Smooth muscle cell (in vitro differentiated cells): ENCODE measurements around the gene FERMT3. TPM values are rescaled to one million over a fixed set of nuclear protein-coding genes. Genes with fewer than 3 reads are reported as not detected.

ENCODE experiments used
- DNase-seq: peaks from one replicate; lab custom pipeline; 2025; ENCODE audit not compliant: unreplicated experiment; lab: John Stamatoyannopoulos, UW
- H2AFZ ChIP-seq: fragments of 200-600 bp; sonication (generic); 2 replicates; pipeline ENCODE4 v1.6.0; 2016; ENCODE audit warnings: antibody characterized with exemption, low read depth, mild to moderate bottlenecking
- H3F3A ChIP-seq: fragments of 200-600 bp; sonication (generic); 2 replicates; pipeline ENCODE4 v1.6.0; 2017; ENCODE audit warnings: antibody characterized with exemption, low read depth
- H3K27ac ChIP-seq: fragments of 200-600 bp; sonication (generic); 2 replicates; pipeline ENCODE4 v1.5.1; 2016; ENCODE audit warnings: low read depth, mild to moderate bottlenecking
- H3K27me3 ChIP-seq: fragments of 200-600 bp; sonication (generic); 2 replicates; pipeline ENCODE4 v1.6.1; 2016; ENCODE audit warnings: low read depth, mild to moderate bottlenecking
- H3K36me3 ChIP-seq: fragments of 200-600 bp; sonication (generic); 2 replicates; pipeline ENCODE4 v1.5.1; 2016; ENCODE audit warnings: low read depth
- H3K4me1 ChIP-seq: fragments of 200-600 bp; sonication (generic); 2 replicates; pipeline ENCODE4 v1.5.1; 2016; ENCODE audit warnings: low read depth
- H3K4me2 ChIP-seq: fragments of 200-600 bp; sonication (generic); 2 replicates; pipeline ENCODE4 v1.6.0; 2016; ENCODE audit warnings: mild to moderate bottlenecking
- H3K4me3 ChIP-seq: fragments of 200-600 bp; sonication (generic); 2 replicates; pipeline ENCODE4 v1.5.1; 2016; ENCODE audit warnings: mild to moderate bottlenecking
- H3K79me2 ChIP-seq: fragments of 200-600 bp; sonication (generic); 2 replicates; pipeline ENCODE4 v1.6.0; 2016; ENCODE audit warnings: low read depth, mild to moderate bottlenecking
- H3K9ac ChIP-seq: fragments of 200-600 bp; sonication (generic); 2 replicates; pipeline ENCODE4 v1.6.0; 2016; ENCODE audit warnings: low read depth
- H3K9me3 ChIP-seq: fragments of 200-600 bp; sonication (generic); replicated peaks from 2 replicates; pipeline ENCODE4 v1.5.1; 2016; ENCODE audit warnings: low read depth
- H4K20me1 ChIP-seq: fragments of 200-600 bp; sonication (generic); 2 replicates; pipeline ENCODE4 v1.6.0; 2016; ENCODE audit warnings: low read depth
- WGBS: methylation state at CpG from one replicate; pipeline ENCODE4 v1.1.7; 2016; ENCODE audit warnings: low lambda C conversion rate; 5-methylcytosine and 5-hydroxymethylcytosine counted together
- polyA plus RNA-seq: library from polyadenylated mRNA; unstranded; fragments of >200 nt; fragmentation: Nextera tagmentation; extraction: Ambion mirVana; gene quantifications from 2 replicates; pipeline ENCODE4 v1.2.1, GENCODE V29; 2016
- total RNA-seq: library from RNA; depleted of rRNA; stranded (reverse); fragments of >200 nt; gene quantifications from 2 replicates; pipeline ENCODE4 v1.2.3, GENCODE V29; 2014
- TF ChIP-seq, protein P1 (sequence below): fragments of 200-600 bp; sonication (generic); IDR thresholded peaks from 2 replicates; pipeline ENCODE4 v1.5.1; 2017; ENCODE audit warnings: borderline replicate concordance, mild to moderate bottlenecking, antibody characterized with exemption; ENCODE audit not compliant: insufficient read depth, poor library complexity, severe bottlenecking

Gene FERMT3
- total and polyA plus RNA-seq, 2 experiments from 2014 or later, result 1.2 to 3.7 TPM

DNA sequence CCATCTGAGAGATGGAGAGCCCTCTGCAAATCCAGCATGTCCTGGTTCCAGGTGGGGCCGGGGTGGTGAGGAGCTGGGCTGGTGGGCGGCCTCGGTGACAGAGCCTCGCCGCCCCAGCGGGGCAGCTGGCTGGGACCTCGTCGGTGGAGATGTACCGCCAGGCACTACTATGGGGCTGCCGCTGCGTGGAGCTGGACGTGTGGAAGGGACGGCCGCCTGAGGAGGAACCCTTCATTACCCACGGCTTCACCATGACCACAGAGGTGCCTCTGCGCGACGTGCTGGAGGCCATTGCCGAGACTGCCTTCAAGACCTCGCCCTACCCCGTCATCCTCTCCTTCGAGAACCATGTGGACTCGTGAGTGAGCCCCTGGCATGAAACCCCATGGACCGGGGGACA, 51.8 kb downstream of the FERMT3 start:
- Histone ChIP-seq H3K4me3 (no peak overlapping the region), H3K9me3 (no peaks in the 10 kb centered on the region), H3K4me1 (no peaks in the 10 kb centered on the region), H2AFZ (no peak overlapping the region), H3K9ac (no peak overlapping the region), H3K27ac (no peak overlapping the region), H3K79me2 (no peaks in the 10 kb centered on the region), H3F3A (no peaks in the 10 kb centered on the region), H3K4me2 (no peak overlapping the region), H4K20me1 (peaks cover 20% of the 10 kb centered on the region), H3K27me3 (no peaks in the 10 kb centered on the region), H3K36me3 (no peaks in the 10 kb centered on the region)
- TF ChIP-seq, protein P1, sequence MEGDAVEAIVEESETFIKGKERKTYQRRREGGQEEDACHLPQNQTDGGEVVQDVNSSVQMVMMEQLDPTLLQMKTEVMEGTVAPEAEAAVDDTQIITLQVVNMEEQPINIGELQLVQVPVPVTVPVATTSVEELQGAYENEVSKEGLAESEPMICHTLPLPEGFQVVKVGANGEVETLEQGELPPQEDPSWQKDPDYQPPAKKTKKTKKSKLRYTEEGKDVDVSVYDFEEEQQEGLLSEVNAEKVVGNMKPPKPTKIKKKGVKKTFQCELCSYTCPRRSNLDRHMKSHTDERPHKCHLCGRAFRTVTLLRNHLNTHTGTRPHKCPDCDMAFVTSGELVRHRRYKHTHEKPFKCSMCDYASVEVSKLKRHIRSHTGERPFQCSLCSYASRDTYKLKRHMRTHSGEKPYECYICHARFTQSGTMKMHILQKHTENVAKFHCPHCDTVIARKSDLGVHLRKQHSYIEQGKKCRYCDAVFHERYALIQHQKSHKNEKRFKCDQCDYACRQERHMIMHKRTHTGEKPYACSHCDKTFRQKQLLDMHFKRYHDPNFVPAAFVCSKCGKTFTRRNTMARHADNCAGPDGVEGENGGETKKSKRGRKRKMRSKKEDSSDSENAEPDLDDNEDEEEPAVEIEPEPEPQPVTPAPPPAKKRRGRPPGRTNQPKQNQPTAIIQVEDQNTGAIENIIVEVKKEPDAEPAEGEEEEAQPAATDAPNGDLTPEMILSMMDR, result no peak
- DNase-seq, result no peak
- 92% methylated on average over 21 of the region's 24 CpGs for WGBS

DNA sequence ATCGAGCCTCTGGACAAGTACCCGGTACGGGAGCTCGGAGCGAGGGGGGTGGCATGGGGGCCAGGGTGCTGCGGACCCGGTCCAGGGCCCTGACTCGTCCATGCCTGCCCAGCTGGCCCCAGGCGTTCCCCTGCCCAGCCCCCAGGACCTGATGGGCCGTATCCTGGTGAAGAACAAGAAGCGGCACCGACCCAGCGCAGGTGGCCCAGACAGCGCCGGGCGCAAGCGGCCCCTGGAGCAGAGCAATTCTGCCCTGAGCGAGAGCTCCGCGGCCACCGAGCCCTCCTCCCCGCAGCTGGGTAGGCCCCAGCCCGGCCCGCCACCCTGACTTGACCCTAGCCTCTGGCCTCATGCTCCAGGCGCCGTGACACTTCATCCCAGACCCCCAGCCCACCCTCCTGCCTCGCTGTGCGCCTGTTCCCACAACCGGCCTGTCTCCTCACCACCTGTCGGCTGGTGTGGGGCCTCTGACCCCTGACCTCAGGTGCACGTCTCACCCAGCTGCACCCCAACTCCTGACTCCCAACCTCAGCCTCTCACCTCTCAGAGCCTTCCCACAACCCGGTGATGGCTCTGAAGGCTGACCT, 52.5 kb downstream of the FERMT3 start:
- H3K27ac ChIP-seq, result no peak overlapping the region
- H3K27me3 ChIP-seq, result no peaks in the 10 kb centered on the region
- no peaks in the 10 kb centered on the region for H3K4me1 ChIP-seq
- H2AFZ ChIP-seq, result no peak overlapping the region
- H4K20me1 ChIP-seq, result peaks cover 13% of the 10 kb centered on the region
- TF ChIP-seq, protein P1, result no peak
- WGBS, result 96% methylated on average over 30 of the region's 32 CpGs
- no peak overlapping the region for H3K4me2 ChIP-seq
- no peak overlapping the region for H3K9ac ChIP-seq
- H3K79me2 ChIP-seq, result no peaks in the 10 kb centered on the region
- no peak overlapping the region for H3K4me3 ChIP-seq
- no peaks in the 10 kb centered on the region for H3K36me3 ChIP-seq
- no peak for DNase-seq
- no peaks in the 10 kb centered on the region for H3K9me3 ChIP-seq
- H3F3A ChIP-seq, result no peaks in the 10 kb centered on the region

DNA sequence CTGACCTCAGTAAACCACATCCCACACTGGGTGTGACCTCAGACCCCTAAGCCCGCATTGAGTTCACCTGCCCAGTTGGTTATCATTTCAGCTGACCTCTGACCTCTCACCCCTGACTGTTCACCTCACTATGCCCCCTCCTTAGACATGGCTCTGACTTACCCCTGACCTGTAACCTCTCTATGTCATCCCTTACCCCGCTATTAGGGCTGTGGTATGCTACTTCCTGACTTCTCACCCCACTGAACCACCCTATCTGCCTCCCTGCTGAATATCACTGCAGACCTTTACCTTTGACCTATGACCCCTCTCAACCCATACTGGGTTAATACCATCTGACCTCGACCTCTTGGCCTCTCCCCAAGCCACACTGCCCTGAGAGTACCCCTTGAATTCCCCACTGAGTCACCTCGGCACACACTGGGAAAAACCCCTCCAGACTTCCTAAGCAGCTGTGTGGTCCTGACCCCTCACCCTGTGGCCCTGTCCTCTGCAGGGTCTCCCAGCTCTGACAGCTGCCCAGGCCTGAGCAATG, 53.1 kb downstream of the FERMT3 start:
- Histone ChIP-seq H3K79me2 (no peaks in the 10 kb centered on the region), H3K9ac (no peak overlapping the region), H2AFZ (no peak overlapping the region), H3K36me3 (no peaks in the 10 kb centered on the region), H3F3A (no peaks in the 10 kb centered on the region), H3K4me2 (no peak overlapping the region), H3K4me3 (no peak overlapping the region), H4K20me1 (peaks cover 7% of the 10 kb centered on the region), H3K4me1 (no peaks in the 10 kb centered on the region), H3K27me3 (no peaks in the 10 kb centered on the region), H3K9me3 (no peaks in the 10 kb centered on the region), H3K27ac (no peak overlapping the region)
- no peak for DNase-seq
- WGBS, result 96% methylated on average over 4 of the region's 4 CpGs
- TF ChIP-seq, protein P1, result no peak

DNA sequence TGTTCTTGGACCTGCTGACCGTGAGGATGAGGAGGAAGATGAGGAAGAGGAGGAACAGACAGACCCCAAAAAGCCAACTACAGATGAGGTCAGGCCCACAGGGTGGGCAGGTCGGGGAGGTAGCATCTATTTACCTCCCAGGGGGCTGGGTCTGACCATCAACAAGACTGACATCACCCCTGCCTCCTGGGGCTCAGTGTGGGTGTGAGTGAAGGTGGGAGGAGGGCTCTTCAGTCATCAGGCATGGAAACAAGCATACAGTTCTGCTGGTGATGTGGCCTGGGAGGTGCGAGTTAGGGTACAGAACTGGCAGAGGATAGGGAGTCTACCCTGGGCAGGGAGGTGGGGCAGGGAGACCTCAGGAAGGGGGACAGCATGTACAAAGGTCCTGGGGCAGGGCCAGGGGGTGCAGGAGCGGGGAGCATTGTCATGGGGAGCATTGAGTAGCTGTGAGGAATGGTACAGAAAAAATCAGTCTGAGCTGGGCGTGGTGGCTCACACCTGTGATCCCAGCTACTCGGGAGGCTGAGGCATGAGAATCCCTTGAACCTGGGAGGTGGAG, 53.7 kb downstream of the FERMT3 start:
- peaks cover 5% of the 10 kb centered on the region for H4K20me1 ChIP-seq
- no peaks in the 10 kb centered on the region for H3F3A ChIP-seq
- no peak overlapping the region for H3K4me2 ChIP-seq
- no peak overlapping the region for H2AFZ ChIP-seq
- no peaks in the 10 kb centered on the region for H3K4me1 ChIP-seq
- no peaks in the 10 kb centered on the region for H3K79me2 ChIP-seq
- DNase-seq, result no peak
- H3K27me3 ChIP-seq, result no peaks in the 10 kb centered on the region
- H3K9ac ChIP-seq, result no peak overlapping the region
- no peaks in the 10 kb centered on the region for H3K9me3 ChIP-seq
- H3K4me3 ChIP-seq, result no peak overlapping the region
- WGBS, result 97% methylated on average over 6 of the region's 6 CpGs
- no peaks in the 10 kb centered on the region for H3K36me3 ChIP-seq
- H3K27ac ChIP-seq, result no peak overlapping the region
- TF ChIP-seq, protein P1, result no peak
